Spleen (tissue), 7 donors: ENCODE data around the gene ADAMTS17.

ENCODE experiments used
- POLR2A ChIP-seq, 3 donors: fragments of 450-650 bp; IDR thresholded peaks; one replicate each; pipeline ENCODE4 v1.5.1; 2017; ENCODE audit warnings: antibody characterized with exemption in 3 of 3, mild to moderate bottlenecking in 1 of 3
- TF ChIP-seq, protein P1 (sequence below), 11 experiments: fragments of 200-600 bp in 7 of 11; fragments of 450-650 bp in 4 of 11; sonication (generic) in 4 of 11; IDR thresholded peaks in 8 of 11; conservative IDR thresholded peaks in 3 of 11; 1 replicate in 7 of 11; 2 replicates in 4 of 11; pipeline versions ENCODE4 v1.4.0 to v1.8.0; 2016 to 2021; ENCODE audit warnings: antibody characterized with exemption in 11 of 11, inconsistent platforms in 4 of 11, mild to moderate bottlenecking in 1 of 11
- donor health status: DM: no; HTN: no; CAD: no; lungs with moderate emphysema.
- donor health status: DM: no; HTN: no; CAD: no.
- donor health status: DM: no; HTN: no; CAD: no.

DNA sequence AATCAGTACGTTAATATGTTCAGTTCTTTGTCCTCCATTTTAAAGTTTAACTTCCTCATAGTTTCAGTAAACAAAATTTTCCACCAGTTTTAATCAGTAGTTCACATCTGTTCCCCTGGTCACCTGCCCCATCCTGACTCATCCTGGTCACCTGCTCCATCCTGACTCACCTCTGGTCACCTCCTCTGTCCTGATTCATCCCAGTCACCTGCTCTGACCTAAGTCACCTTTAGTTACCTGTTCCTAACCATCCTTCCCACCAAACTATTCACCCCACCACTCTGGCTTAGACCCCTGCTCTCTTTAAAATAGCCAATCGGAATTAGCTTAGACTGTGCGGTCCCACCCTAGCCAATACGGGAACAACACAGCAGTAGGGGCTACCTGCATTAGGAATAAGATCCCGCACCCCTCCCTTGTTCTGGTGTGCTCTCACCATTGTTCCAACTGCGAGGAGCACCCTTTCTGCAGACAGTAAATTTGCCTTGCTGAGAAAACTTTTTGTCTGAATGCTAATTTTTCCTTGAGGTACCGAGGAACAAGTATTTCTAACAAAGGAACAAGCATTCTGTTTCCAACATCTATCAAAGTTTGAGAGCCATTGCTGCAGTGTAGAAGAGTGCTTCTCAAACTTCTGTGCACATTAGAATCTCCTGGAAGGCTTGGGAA, 169.3 kb downstream of the ADAMTS17 start:
- TF ChIP-seq, protein P1, sequence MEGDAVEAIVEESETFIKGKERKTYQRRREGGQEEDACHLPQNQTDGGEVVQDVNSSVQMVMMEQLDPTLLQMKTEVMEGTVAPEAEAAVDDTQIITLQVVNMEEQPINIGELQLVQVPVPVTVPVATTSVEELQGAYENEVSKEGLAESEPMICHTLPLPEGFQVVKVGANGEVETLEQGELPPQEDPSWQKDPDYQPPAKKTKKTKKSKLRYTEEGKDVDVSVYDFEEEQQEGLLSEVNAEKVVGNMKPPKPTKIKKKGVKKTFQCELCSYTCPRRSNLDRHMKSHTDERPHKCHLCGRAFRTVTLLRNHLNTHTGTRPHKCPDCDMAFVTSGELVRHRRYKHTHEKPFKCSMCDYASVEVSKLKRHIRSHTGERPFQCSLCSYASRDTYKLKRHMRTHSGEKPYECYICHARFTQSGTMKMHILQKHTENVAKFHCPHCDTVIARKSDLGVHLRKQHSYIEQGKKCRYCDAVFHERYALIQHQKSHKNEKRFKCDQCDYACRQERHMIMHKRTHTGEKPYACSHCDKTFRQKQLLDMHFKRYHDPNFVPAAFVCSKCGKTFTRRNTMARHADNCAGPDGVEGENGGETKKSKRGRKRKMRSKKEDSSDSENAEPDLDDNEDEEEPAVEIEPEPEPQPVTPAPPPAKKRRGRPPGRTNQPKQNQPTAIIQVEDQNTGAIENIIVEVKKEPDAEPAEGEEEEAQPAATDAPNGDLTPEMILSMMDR (IDR thresholded peaks at IDR 0.05 in 8 of 11, conservative IDR thresholded peaks at IDR 0.05 in 3 of 11): no peak
- no peak for TF ChIP-seq POLR2A (IDR thresholded peaks at IDR 0.05)
